GM21737 (cell line): ENCODE measurements around the gene ZFYVE27.

Source experiments
- ATAC-seq: cut with Tn5 transposase; IDR thresholded peaks from one replicate; pipeline ENCODE4 v1.9.1; 2021; ENCODE audit warnings: mild to moderate bottlenecking, moderate library complexity; ENCODE audit not compliant: unreplicated experiment

Gene ZFYVE27

GRCh38 chr10:97785731-97786130, 48.8 kb downstream of the ZFYVE27 start:
- ATAC-seq, result no peak

- ATAC-seq, result no peak
These were observed 51.9 kb downstream of the ZFYVE27 start for GRCh38 chr10:97788552-97789442.

GRCh38 chr10:97789770-97790397, 53.0 kb downstream of the ZFYVE27 start:
- ATAC-seq, result no peak

GRCh38 chr10:97791824-97792721, 55.1 kb downstream of the ZFYVE27 start:
- ATAC-seq, result no peak

- ATAC-seq, result no peak
These were observed 59.0 kb downstream of the ZFYVE27 start for GRCh38 chr10:97795886-97796285.

- ATAC-seq, result no peak
These were observed 59.7 kb downstream of the ZFYVE27 start for GRCh38 chr10:97796651-97797050.

- ATAC-seq, result no peak
These were observed 62.2 kb downstream of the ZFYVE27 start for GRCh38 chr10:97798958-97799610.

GRCh38 chr10:97800474-97800873, 63.5 kb downstream of the ZFYVE27 start:
- ATAC-seq, result no peak

- ATAC-seq, result no peak
These were observed 64.5 kb downstream of the ZFYVE27 start for GRCh38 chr10:97801422-97801821.

- no peak for ATAC-seq
These were observed 68.4 kb downstream of the ZFYVE27 start for GRCh38 chr10:97805096-97805884.

GRCh38 chr10:97805949-97806348, 69.0 kb downstream of the ZFYVE27 start:
- no peak for ATAC-seq

GRCh38 chr10:97810446-97810845, 73.5 kb downstream of the ZFYVE27 start:
- ATAC-seq, result no peak
